Measurements from ENCODE around the gene CFAP410. TPM values are rescaled to one million over a fixed set of nuclear protein-coding genes. Genes with fewer than 3 reads are reported as not detected.

Gene CFAP410
- total and polyA plus RNA-seq, 2 of the 8 experiments (the other 6 are each of a cell fraction or from before 2014, with no cell fraction given): 10.6 to 12.0 TPM

DNA sequence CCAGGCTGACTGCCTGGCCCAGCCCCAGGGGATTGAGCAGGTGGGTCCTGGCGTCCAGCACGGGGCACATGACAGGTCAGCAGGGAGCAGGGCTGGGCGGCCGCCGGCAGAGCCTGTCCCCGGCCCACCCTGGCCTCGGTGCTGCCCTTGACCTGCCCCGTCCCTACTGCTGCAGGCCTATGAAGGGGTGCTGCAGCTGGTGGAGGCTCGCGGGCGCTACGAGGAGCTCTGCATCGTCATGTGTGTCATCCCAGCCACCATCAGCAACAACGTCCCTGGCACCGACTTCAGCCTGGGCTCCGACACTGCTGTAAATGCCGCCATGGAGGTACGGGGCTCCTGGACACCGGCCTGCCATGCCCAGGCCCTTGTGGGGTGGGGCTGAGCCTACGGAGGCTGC lies 15.6 kb downstream of the CFAP410 start (continued):
- TF ChIP-seq, protein P1, sequence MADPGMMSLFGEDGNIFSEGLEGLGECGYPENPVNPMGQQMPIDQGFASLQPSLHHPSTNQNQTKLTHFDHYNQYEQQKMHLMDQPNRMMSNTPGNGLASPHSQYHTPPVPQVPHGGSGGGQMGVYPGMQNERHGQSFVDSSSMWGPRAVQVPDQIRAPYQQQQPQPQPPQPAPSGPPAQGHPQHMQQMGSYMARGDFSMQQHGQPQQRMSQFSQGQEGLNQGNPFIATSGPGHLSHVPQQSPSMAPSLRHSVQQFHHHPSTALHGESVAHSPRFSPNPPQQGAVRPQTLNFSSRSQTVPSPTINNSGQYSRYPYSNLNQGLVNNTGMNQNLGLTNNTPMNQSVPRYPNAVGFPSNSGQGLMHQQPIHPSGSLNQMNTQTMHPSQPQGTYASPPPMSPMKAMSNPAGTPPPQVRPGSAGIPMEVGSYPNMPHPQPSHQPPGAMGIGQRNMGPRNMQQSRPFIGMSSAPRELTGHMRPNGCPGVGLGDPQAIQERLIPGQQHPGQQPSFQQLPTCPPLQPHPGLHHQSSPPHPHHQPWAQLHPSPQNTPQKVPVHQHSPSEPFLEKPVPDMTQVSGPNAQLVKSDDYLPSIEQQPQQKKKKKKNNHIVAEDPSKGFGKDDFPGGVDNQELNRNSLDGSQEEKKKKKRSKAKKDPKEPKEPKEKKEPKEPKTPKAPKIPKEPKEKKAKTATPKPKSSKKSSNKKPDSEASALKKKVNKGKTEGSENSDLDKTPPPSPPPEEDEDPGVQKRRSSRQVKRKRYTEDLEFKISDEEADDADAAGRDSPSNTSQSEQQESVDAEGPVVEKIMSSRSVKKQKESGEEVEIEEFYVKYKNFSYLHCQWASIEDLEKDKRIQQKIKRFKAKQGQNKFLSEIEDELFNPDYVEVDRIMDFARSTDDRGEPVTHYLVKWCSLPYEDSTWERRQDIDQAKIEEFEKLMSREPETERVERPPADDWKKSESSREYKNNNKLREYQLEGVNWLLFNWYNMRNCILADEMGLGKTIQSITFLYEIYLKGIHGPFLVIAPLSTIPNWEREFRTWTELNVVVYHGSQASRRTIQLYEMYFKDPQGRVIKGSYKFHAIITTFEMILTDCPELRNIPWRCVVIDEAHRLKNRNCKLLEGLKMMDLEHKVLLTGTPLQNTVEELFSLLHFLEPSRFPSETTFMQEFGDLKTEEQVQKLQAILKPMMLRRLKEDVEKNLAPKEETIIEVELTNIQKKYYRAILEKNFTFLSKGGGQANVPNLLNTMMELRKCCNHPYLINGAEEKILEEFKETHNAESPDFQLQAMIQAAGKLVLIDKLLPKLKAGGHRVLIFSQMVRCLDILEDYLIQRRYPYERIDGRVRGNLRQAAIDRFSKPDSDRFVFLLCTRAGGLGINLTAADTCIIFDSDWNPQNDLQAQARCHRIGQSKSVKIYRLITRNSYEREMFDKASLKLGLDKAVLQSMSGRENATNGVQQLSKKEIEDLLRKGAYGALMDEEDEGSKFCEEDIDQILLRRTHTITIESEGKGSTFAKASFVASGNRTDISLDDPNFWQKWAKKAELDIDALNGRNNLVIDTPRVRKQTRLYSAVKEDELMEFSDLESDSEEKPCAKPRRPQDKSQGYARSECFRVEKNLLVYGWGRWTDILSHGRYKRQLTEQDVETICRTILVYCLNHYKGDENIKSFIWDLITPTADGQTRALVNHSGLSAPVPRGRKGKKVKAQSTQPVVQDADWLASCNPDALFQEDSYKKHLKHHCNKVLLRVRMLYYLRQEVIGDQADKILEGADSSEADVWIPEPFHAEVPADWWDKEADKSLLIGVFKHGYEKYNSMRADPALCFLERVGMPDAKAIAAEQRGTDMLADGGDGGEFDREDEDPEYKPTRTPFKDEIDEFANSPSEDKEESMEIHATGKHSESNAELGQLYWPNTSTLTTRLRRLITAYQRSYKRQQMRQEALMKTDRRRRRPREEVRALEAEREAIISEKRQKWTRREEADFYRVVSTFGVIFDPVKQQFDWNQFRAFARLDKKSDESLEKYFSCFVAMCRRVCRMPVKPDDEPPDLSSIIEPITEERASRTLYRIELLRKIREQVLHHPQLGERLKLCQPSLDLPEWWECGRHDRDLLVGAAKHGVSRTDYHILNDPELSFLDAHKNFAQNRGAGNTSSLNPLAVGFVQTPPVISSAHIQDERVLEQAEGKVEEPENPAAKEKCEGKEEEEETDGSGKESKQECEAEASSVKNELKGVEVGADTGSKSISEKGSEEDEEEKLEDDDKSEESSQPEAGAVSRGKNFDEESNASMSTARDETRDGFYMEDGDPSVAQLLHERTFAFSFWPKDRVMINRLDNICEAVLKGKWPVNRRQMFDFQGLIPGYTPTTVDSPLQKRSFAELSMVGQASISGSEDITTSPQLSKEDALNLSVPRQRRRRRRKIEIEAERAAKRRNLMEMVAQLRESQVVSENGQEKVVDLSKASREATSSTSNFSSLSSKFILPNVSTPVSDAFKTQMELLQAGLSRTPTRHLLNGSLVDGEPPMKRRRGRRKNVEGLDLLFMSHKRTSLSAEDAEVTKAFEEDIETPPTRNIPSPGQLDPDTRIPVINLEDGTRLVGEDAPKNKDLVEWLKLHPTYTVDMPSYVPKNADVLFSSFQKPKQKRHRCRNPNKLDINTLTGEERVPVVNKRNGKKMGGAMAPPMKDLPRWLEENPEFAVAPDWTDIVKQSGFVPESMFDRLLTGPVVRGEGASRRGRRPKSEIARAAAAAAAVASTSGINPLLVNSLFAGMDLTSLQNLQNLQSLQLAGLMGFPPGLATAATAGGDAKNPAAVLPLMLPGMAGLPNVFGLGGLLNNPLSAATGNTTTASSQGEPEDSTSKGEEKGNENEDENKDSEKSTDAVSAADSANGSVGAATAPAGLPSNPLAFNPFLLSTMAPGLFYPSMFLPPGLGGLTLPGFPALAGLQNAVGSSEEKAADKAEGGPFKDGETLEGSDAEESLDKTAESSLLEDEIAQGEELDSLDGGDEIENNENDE (IDR thresholded peaks at IDR 0.05; ENCODE audit: insufficient replicate concordance, low read length): no peak
- no peak for TF ChIP-seq POLR2AphosphoS5 (IDR thresholded peaks at IDR 0.05; ENCODE audit: low read depth, low read length)
- TF ChIP-seq RXRA (IDR thresholded peaks at IDR 0.05; ENCODE audit: insufficient read depth, low read depth, low read length): no peak

Data from H1 (cell line).